Loucy (cell line): ENCODE measurements around the gene ADCY5.

Experiments
- H2AFZ ChIP-seq: fragments of 200-600 bp; sonication (generic); 2 replicates; pipeline ENCODE4 v1.6.0; 2016; ENCODE audit warnings: antibody characterized with exemption, mild to moderate bottlenecking, low read length, moderate library complexity
- H3F3A ChIP-seq: fragments of 200-600 bp; 2 replicates; pipeline ENCODE4 v1.6.0; 2016; ENCODE audit warnings: antibody characterized with exemption, low read depth, mild to moderate bottlenecking
- H3K27me3 ChIP-seq: fragments of 200-600 bp; sonication (generic); 2 replicates; pipeline ENCODE4 v1.6.1; 2014; ENCODE audit warnings: low read length, mild to moderate bottlenecking; ENCODE audit not compliant: insufficient read depth, poor library complexity, severe bottlenecking
- H3K36me3 ChIP-seq: fragments of 200-600 bp; sonication (generic); 2 replicates; pipeline ENCODE4 v1.6.1; 2016; ENCODE audit warnings: low read length; ENCODE audit not compliant: insufficient read depth
- H3K4me1 ChIP-seq: fragments of 200-600 bp; sonication (generic); 2 replicates; pipeline ENCODE4 v1.5.1; 2014; ENCODE audit warnings: low read length, mild to moderate bottlenecking; ENCODE audit not compliant: insufficient read depth, poor library complexity, severe bottlenecking
- H3K4me2 ChIP-seq: fragments of 200-600 bp; sonication (generic); 2 replicates; pipeline ENCODE4 v1.6.0; 2014; ENCODE audit warnings: antibody characterized with exemption, low read length, low read depth, mild to moderate bottlenecking; ENCODE audit not compliant: poor library complexity, severe bottlenecking
- H3K4me3 ChIP-seq: fragments of 200-600 bp; sonication (generic); 2 replicates; pipeline ENCODE4 v1.5.1; 2014; ENCODE audit warnings: low read length, mild to moderate bottlenecking, mixed read lengths; ENCODE audit not compliant: poor library complexity, severe bottlenecking
- H3K79me2 ChIP-seq: fragments of 200-600 bp; sonication (generic); 2 replicates; pipeline ENCODE4 v1.6.1; 2014; ENCODE audit warnings: low read length; ENCODE audit not compliant: insufficient read depth
- H3K9ac ChIP-seq: fragments of 200-600 bp; sonication (generic); 2 replicates; pipeline ENCODE4 v1.6.0; 2014; ENCODE audit warnings: mild to moderate bottlenecking, low read depth, low read length, moderate library complexity; ENCODE audit not compliant: poor library complexity, severe bottlenecking
- H3K9me2 ChIP-seq: fragments of 200-600 bp; sonication (generic); replicated peaks from 2 replicates; pipeline ENCODE4 v1.6.1; 2016; ENCODE audit warnings: low read depth, low read length, mixed read lengths
- H3K9me3 ChIP-seq: fragments of 200-600 bp; sonication (generic); 2 replicates; pipeline ENCODE4 v1.6.1; 2014; ENCODE audit warnings: mild to moderate bottlenecking, antibody characterized with exemption, low read length, low read depth; ENCODE audit not compliant: insufficient read depth
- H4K20me1 ChIP-seq: fragments of 200-600 bp; sonication (generic); 2 replicates; pipeline ENCODE4 v1.6.0; 2014; ENCODE audit warnings: antibody characterized with exemption, low read length, mild to moderate bottlenecking; ENCODE audit not compliant: insufficient read depth, poor library complexity, severe bottlenecking
- EZH2phosphoT487 ChIP-seq: fragments of 200-600 bp; IDR thresholded peaks from 2 replicates; pipeline ENCODE4 v1.6.1; 2018; ENCODE audit warnings: antibody characterized with exemption, mild to moderate bottlenecking, moderate library complexity, borderline replicate concordance
- TF ChIP-seq, protein P1 (sequence below): fragments of 200-600 bp; sonication (generic); conservative IDR thresholded peaks from 2 replicates; pipeline ENCODE4 v1.5.1; 2014; ENCODE audit warnings: mild to moderate bottlenecking, antibody characterized with exemption, low read length

Gene ADCY5

GRCh38 chr3:123300056-123300455 lies 148.8 kb downstream of the ADCY5 start:
- Histone ChIP-seq H3K27me3 (no peaks in the 10 kb centered on the region), H3K4me1 (no peaks in the 10 kb centered on the region), H4K20me1 (no peaks in the 10 kb centered on the region), H2AFZ (no peak overlapping the region), H3K79me2 (no peaks in the 10 kb centered on the region), H3K36me3 (no peaks in the 10 kb centered on the region), H3K9me3 (no peaks in the 10 kb centered on the region), H3K9me2 (no peaks in the 10 kb centered on the region), H3K4me3 (no peak overlapping the region), H3F3A (no peaks in the 10 kb centered on the region), H3K4me2 (no peak overlapping the region), H3K9ac (no peak overlapping the region)
- no peak for TF ChIP-seq EZH2phosphoT487
- TF ChIP-seq, protein P1, sequence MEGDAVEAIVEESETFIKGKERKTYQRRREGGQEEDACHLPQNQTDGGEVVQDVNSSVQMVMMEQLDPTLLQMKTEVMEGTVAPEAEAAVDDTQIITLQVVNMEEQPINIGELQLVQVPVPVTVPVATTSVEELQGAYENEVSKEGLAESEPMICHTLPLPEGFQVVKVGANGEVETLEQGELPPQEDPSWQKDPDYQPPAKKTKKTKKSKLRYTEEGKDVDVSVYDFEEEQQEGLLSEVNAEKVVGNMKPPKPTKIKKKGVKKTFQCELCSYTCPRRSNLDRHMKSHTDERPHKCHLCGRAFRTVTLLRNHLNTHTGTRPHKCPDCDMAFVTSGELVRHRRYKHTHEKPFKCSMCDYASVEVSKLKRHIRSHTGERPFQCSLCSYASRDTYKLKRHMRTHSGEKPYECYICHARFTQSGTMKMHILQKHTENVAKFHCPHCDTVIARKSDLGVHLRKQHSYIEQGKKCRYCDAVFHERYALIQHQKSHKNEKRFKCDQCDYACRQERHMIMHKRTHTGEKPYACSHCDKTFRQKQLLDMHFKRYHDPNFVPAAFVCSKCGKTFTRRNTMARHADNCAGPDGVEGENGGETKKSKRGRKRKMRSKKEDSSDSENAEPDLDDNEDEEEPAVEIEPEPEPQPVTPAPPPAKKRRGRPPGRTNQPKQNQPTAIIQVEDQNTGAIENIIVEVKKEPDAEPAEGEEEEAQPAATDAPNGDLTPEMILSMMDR: no peak

DNA sequence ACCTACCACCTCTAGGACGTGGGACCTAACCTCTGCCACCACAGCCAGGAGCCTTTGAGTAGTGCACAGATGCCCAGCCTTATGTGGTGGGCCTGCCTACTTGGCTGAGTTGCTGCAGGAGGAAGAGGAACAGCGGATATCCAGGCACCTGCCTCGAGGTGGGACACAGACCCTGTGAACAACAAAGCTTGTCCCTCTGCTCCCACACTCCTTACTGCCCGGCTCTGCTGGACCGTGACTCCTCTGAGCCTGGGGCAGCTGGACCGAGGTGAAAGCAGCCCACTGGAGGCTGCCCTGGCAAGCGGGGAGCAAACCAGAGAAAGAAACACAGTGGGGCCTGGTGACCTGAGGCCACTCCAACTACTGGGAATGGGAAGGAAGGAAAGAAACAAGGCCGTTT lies 149.3 kb downstream of the ADCY5 start:
- Histone ChIP-seq H3K9ac (no peak overlapping the region), H3K4me1 (no peaks in the 10 kb centered on the region), H3K4me2 (no peak overlapping the region), H3K9me2 (no peaks in the 10 kb centered on the region), H3K4me3 (no peak overlapping the region), H2AFZ (no peak overlapping the region), H3F3A (no peaks in the 10 kb centered on the region), H3K79me2 (no peaks in the 10 kb centered on the region), H4K20me1 (no peaks in the 10 kb centered on the region), H3K27me3 (no peaks in the 10 kb centered on the region), H3K9me3 (no peaks in the 10 kb centered on the region), H3K36me3 (no peaks in the 10 kb centered on the region)
- TF ChIP-seq EZH2phosphoT487: no peak
- TF ChIP-seq, protein P1: no peak

- H3K9me2 ChIP-seq: no peaks in the 10 kb centered on the region
- H3K27me3 ChIP-seq: no peaks in the 10 kb centered on the region
- no peaks in the 10 kb centered on the region for H3K9me3 ChIP-seq
- no peaks in the 10 kb centered on the region for H3F3A ChIP-seq
- H4K20me1 ChIP-seq: no peaks in the 10 kb centered on the region
- TF ChIP-seq, protein P1: no peak
- no peak for TF ChIP-seq EZH2phosphoT487
- H3K4me3 ChIP-seq: no peak overlapping the region
- H3K36me3 ChIP-seq: no peaks in the 10 kb centered on the region
- H3K79me2 ChIP-seq: no peaks in the 10 kb centered on the region
- no peak overlapping the region for H3K9ac ChIP-seq
- H2AFZ ChIP-seq: no peak overlapping the region
- H3K4me1 ChIP-seq: no peaks in the 10 kb centered on the region
- no peak overlapping the region for H3K4me2 ChIP-seq
These were observed 150.0 kb downstream of the ADCY5 start for GRCh38 chr3:123298903-123299302.
